Kidney glomerular epithelial cell (primary cell): ENCODE measurements around the gene ALG12.
"Not testable (repeated sequence)": the region's sequence is repeated elsewhere in the genome, so short reads cannot be mapped to it uniquely, and the experiment has no call there.

Source experiments
- DNase-seq: peaks from one replicate; lab custom pipeline; 2025; lab: John Stamatoyannopoulos, UW

Gene ALG12

GRCh38 chr22:49866134-49866533 is 52.1 kb downstream of the ALG12 start:
- no peak for DNase-seq

GRCh38 chr22:49865156-49865555 is 53.1 kb downstream of the ALG12 start:
- DNase-seq: no peak

- no peak for DNase-seq
Observed at GRCh38 chr22:49863931-49864330, 54.3 kb downstream of the ALG12 start.

- DNase-seq: no peak
Observed at GRCh38 chr22:49862496-49862776, 55.8 kb downstream of the ALG12 start.

GRCh38 chr22:49861642-49862495 is 56.4 kb downstream of the ALG12 start:
- DNase-seq: no peak

- DNase-seq: no peak
Observed at GRCh38 chr22:49858827-49859226, 59.4 kb downstream of the ALG12 start.

- no peak for DNase-seq
Observed at GRCh38 chr22:49856766-49857618, 61.2 kb downstream of the ALG12 start.

GRCh38 chr22:49856343-49856742 is 61.9 kb downstream of the ALG12 start:
- DNase-seq: no peak

GRCh38 chr22:49855251-49855911 is 62.9 kb downstream of the ALG12 start:
- peak; percentile 20 for DNase-seq

- no peak for DNase-seq
Observed at GRCh38 chr22:49853981-49854831, 64.0 kb downstream of the ALG12 start.

- peak; percentile 92 for DNase-seq
Observed at GRCh38 chr22:49852898-49853894, 65.0 kb downstream of the ALG12 start, which contains the start of gene ZBED4. TSS of gene ZBED4 (plus strand) at chr22:49853844. CDS start at chr22:49883663, 29,819 bp downstream.

- not testable (repeated sequence) for DNase-seq
Observed at GRCh38 chr22:49852568-49852897, 65.7 kb downstream of the ALG12 start.

GRCh38 chr22:49850959-49851802 is 67.1 kb downstream of the ALG12 start:
- no peak for DNase-seq
